22Rv1 (cell line): Measurements from ENCODE around the gene PEAK1.

Source experiments
- ZFX ChIP-seq: fragments of 450-650 bp; IDR thresholded peaks from 2 replicates; pipeline ENCODE4 v1.6.1; 2017; ENCODE audit warnings: antibody characterized with exemption, borderline replicate concordance
- TF ChIP-seq, protein P1 (sequence below): fragments of 450-650 bp; IDR thresholded peaks from 2 replicates; pipeline ENCODE4 v1.5.1; 2017; ENCODE audit warnings: mild to moderate bottlenecking

DNA sequence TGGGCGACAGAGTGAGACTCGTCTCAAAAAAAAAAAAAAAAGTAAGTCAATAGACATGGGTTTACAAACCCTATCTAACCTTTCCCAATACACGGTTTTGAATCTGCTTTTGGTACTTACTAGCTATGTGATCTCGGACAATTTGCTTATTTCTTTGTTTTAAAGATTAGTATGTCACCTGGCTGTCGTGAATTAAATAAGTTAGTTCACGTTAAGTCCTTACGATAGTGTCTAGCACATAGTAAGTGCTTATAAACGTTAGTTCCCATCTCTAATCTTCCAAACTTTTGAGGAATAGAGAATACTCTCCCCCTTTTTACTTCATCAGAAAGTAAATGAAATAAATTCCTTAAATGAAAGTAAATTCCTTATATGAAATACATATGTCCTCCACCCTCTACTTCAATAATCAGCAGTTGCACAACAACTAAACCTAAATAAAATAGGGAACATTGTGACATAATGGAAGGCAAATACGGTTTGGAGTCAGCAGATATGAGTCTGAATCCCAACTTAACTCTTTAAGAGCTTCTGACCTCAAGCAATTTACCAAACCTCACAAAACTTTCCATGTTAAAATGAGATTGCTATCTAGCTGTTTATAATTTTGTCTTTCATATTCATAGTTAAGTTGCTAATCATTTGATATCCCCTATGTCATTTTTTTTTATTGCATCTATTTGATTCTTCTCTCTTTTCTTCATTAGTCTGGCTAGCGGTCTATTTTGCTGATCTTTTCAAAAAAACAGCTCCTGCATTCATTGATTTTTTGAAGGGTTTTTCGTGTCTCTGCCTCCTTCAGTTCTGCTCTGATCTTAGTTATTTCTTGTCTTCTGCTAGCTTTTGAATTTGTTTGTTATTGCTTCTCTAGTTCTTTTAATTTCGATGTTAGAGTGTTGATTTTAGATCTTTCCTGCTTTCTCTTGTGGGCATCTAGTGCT is 134.6 kb downstream of the PEAK1 start:
- TF ChIP-seq, protein P1, sequence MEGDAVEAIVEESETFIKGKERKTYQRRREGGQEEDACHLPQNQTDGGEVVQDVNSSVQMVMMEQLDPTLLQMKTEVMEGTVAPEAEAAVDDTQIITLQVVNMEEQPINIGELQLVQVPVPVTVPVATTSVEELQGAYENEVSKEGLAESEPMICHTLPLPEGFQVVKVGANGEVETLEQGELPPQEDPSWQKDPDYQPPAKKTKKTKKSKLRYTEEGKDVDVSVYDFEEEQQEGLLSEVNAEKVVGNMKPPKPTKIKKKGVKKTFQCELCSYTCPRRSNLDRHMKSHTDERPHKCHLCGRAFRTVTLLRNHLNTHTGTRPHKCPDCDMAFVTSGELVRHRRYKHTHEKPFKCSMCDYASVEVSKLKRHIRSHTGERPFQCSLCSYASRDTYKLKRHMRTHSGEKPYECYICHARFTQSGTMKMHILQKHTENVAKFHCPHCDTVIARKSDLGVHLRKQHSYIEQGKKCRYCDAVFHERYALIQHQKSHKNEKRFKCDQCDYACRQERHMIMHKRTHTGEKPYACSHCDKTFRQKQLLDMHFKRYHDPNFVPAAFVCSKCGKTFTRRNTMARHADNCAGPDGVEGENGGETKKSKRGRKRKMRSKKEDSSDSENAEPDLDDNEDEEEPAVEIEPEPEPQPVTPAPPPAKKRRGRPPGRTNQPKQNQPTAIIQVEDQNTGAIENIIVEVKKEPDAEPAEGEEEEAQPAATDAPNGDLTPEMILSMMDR = no peak
- no peak for TF ChIP-seq ZFX
